SK-N-SH (cell line): Measurements from ENCODE around the gene SLC24A4. TPM values are rescaled to one million over a fixed set of nuclear protein-coding genes. Genes with fewer than 3 reads are reported as not detected.

Experiments used
- CTCF ChIA-PET: fragments of 300-600, 350-600 bp; formaldehyde crosslinking; extraction: SDS; loops from one replicate; lab custom pipeline; 2021; lab: Yijun Ruan, JAX
- POLR2A ChIA-PET: fragments of 350-600 bp; sonication (Branson Sonifier 250); formaldehyde crosslinking; extraction: SDS; loops from one replicate; lab custom pipeline; 2020; ENCODE audit warnings: antibody characterized with exemption, inconsistent platforms; lab: Yijun Ruan, JAX
- DNase-seq: peaks from one replicate; pipeline ENCODE4 v3.0.0; 2012
- H2AFZ ChIP-seq: fragments of 200-600 bp; sonication (generic); 2 replicates; pipeline ENCODE4 v1.8.1; 2016; ENCODE audit warnings: antibody characterized with exemption, mild to moderate bottlenecking, low read depth
- H3F3A ChIP-seq: fragments of 200-600 bp; sonication (generic); replicated peaks from 2 replicates; pipeline ENCODE3; 2016; ENCODE audit warnings: antibody characterized with exemption, mild to moderate bottlenecking; ENCODE audit not compliant: insufficient read depth
- H3K27ac ChIP-seq, 2 experiments: fragments of 200-500 bp in 1 of 2; fragments of 200-600 bp in 1 of 2; sonication (Bioruptor generic) in 1 of 2; sonication (generic), shearing (Covaris generic) in 1 of 2; 2 replicates each; pipeline versions ENCODE4 v1.5.1 to v1.6.1; 2014 to 2016; ENCODE audit warnings: low read depth in 2 of 2, inconsistent platforms in 1 of 2, low read length in 1 of 2, mild to moderate bottlenecking in 1 of 2, mixed read lengths in 1 of 2
- H3K27me3 ChIP-seq: fragments of 200-600 bp; sonication (generic), shearing (Covaris generic); 2 replicates; pipeline ENCODE4 v1.6.1; 2016; ENCODE audit warnings: mixed run types; ENCODE audit not compliant: insufficient read depth
- H3K36me3 ChIP-seq, 2 experiments: fragments of 200-500 bp in 1 of 2; fragments of 200-600 bp in 1 of 2; sonication (Bioruptor generic) in 1 of 2; sonication (generic) in 1 of 2; replicated peaks in 1 of 2; 2 replicates each; pipeline versions ENCODE3 to v1.5.1; 2014 to 2016; ENCODE audit warnings: low read length in 1 of 2, mild to moderate bottlenecking in 1 of 2; ENCODE audit not compliant: insufficient read depth in 2 of 2, control insufficient read depth in 1 of 2
- H3K4me1 ChIP-seq, 2 experiments: fragments of 200-500 bp in 1 of 2; fragments of 200-600 bp in 1 of 2; sonication (Bioruptor generic) in 1 of 2; sonication (generic), shearing (Covaris generic) in 1 of 2; 2 replicates each; pipeline versions ENCODE4 v1.5.1 to v1.6.1; 2014 to 2016; ENCODE audit warnings: low read depth in 1 of 2, low read length in 1 of 2, mixed run types in 1 of 2; ENCODE audit not compliant: insufficient read depth in 2 of 2, control insufficient read depth in 1 of 2
- H3K4me2 ChIP-seq: fragments of 200-600 bp; sonication (generic), shearing (Covaris generic); 2 replicates; pipeline ENCODE4 v1.6.1; 2017; ENCODE audit warnings: mixed run types
- H3K4me3 ChIP-seq, 2 experiments: fragments of 200-500 bp in 1 of 2; fragments of 200-600 bp in 1 of 2; sonication (Bioruptor generic) in 1 of 2; sonication (generic), shearing (Covaris generic) in 1 of 2; 2 replicates each; pipeline versions ENCODE4 v1.5.1 to v1.8.1; 2014 to 2016; ENCODE audit warnings: low read depth in 2 of 2, inconsistent platforms in 1 of 2, low read length in 1 of 2, mild to moderate bottlenecking in 1 of 2, mixed read lengths in 1 of 2, moderate library complexity in 1 of 2
- H3K79me2 ChIP-seq: fragments of 200-600 bp; sonication (generic); 2 replicates; pipeline ENCODE4 v1.8.1; 2017; ENCODE audit warnings: mild to moderate bottlenecking; ENCODE audit not compliant: insufficient read depth
- H3K9ac ChIP-seq: fragments of 200-600 bp; sonication (generic); 2 replicates; pipeline ENCODE4 v1.6.1; 2017; ENCODE audit warnings: mixed run types
- H3K9me2 ChIP-seq: fragments of 200-600 bp; sonication (generic); 2 replicates; pipeline ENCODE4 v1.6.1; 2017; ENCODE audit warnings: mixed run types
- H3K9me3 ChIP-seq: fragments of 200-600 bp; sonication (generic); 2 replicates; pipeline ENCODE4 v1.6.1; 2017; ENCODE audit warnings: mixed run types, mild to moderate bottlenecking, moderate library complexity
- H4K20me1 ChIP-seq: fragments of 200-600 bp; sonication (generic); 2 replicates; pipeline ENCODE4 v1.6.1; 2017; ENCODE audit warnings: mild to moderate bottlenecking, mixed run types; ENCODE audit not compliant: insufficient read depth
- CHD2 ChIP-seq: fragments of 150-350 bp; IDR thresholded peaks from 2 replicates; pipeline ENCODE4 v1.6.1; 2018; ENCODE audit warnings: low read length; ENCODE audit not compliant: partially characterized antibody
- EP300 ChIP-seq, 2 experiments: IDR thresholded peaks; 2 replicates each; pipeline versions ENCODE4 v1.4.0 to v1.6.1; 2012; ENCODE audit warnings: borderline replicate concordance in 1 of 2, low read depth in 1 of 2, low read length in 1 of 2
- EZH2phosphoT487 ChIP-seq: fragments of 200-600 bp; sonication (generic); IDR thresholded peaks from 2 replicates; pipeline ENCODE4 v1.6.1; 2017; ENCODE audit warnings: low read depth, mixed run types, mild to moderate bottlenecking, antibody characterized with exemption, moderate library complexity, borderline replicate concordance
- FOSL2 ChIP-seq: IDR thresholded peaks from 2 replicates; pipeline ENCODE4 v1.4.0; 2012; ENCODE audit warnings: low read depth, mild to moderate bottlenecking, moderate library complexity, borderline replicate concordance
- JUND ChIP-seq: IDR thresholded peaks from 2 replicates; pipeline ENCODE4 v1.4.0; 2012
- MAX ChIP-seq: IDR thresholded peaks from 2 replicates; pipeline ENCODE4 v1.4.0; 2012; ENCODE audit warnings: low read depth
- MEF2A ChIP-seq: IDR thresholded peaks from 2 replicates; pipeline ENCODE4 v1.4.0; 2012; ENCODE audit warnings: low read depth, borderline replicate concordance
- NFIC ChIP-seq: IDR thresholded peaks from 2 replicates; pipeline ENCODE4 v1.4.0; 2012; ENCODE audit warnings: borderline replicate concordance
- NRF1 ChIP-seq: IDR thresholded peaks from 2 replicates; pipeline ENCODE4 v1.6.1; 2012; ENCODE audit warnings: low read depth, mild to moderate bottlenecking, low read length
- RAD21 ChIP-seq: IDR thresholded peaks from 2 replicates; pipeline ENCODE4 v1.6.1; 2012; ENCODE audit warnings: mild to moderate bottlenecking, low read length
- REST ChIP-seq: IDR thresholded peaks from 2 replicates; pipeline ENCODE4 v1.6.1; 2012; ENCODE audit warnings: mild to moderate bottlenecking, low read depth, low read length, moderate library complexity
- SMC3 ChIP-seq: IDR thresholded peaks from 2 replicates; pipeline ENCODE4 v1.6.1; 2012; ENCODE audit warnings: low read depth, low read length, improper control_type of control experiment
- TCF12 ChIP-seq: IDR thresholded peaks from 2 replicates; pipeline ENCODE4 v1.4.0; 2012
- TEAD4 ChIP-seq: IDR thresholded peaks from 2 replicates; pipeline ENCODE4 v1.4.0; 2012; ENCODE audit warnings: mild to moderate bottlenecking, borderline replicate concordance; ENCODE audit not compliant: insufficient read depth
- ZBTB33 ChIP-seq: IDR thresholded peaks from 2 replicates; pipeline ENCODE4 v1.4.0; 2012; ENCODE audit warnings: low read depth, borderline replicate concordance
- WGBS: methylation state at CpG from one replicate; pipeline ENCODE4 v1.1.6; 2017; ENCODE audit warnings: low lambda C conversion rate; 5-methylcytosine and 5-hydroxymethylcytosine counted together
- polyA plus RNA-seq, 3 experiments: library from polyadenylated mRNA; depleted of rRNA; stranded (reverse); fragments of >200 nt; gene quantifications; 2 replicates each; pipeline ENCODE4 v1.2.3, GENCODE V29; 2012

Gene SLC24A4
- polyA plus RNA-seq, 1 of the 3 experiments (the other 2 are of a cell fraction) = 0.07 TPM

GRCh38 chr14:92353447-92353846 is 30.5 kb downstream of the SLC24A4 start:
- Histone ChIP-seq H2AFZ (no peak overlapping the region), H3K79me2 (no peaks in the 10 kb centered on the region), H3K4me1 (no peaks in the 10 kb centered on the region), H4K20me1 (no peaks in the 10 kb centered on the region), H3K4me2 (no peak overlapping the region), H3F3A (no peaks in the 10 kb centered on the region), H3K27me3 (peaks cover 94% of the 10 kb centered on the region), H3K9me2 (no peaks in the 10 kb centered on the region), H3K27ac (no peak overlapping the region), H3K4me3 (no peak overlapping the region), H3K9me3 (no peaks in the 10 kb centered on the region), H3K9ac (no peak overlapping the region), H3K36me3 (no peaks in the 10 kb centered on the region)
- TF ChIP-seq EZH2phosphoT487 = no peak
- no peak for TF ChIP-seq NFIC
- no peak for TF ChIP-seq CHD2
- no peak for TF ChIP-seq JUND
- TF ChIP-seq TCF12 = no peak
- no peak for TF ChIP-seq SMC3
- TF ChIP-seq ZBTB33 = no peak
- no peak for TF ChIP-seq FOSL2
- TF ChIP-seq REST = no peak
- no peak for TF ChIP-seq TEAD4
- no peak for TF ChIP-seq MAX
- no peak for TF ChIP-seq NRF1
- no peak for TF ChIP-seq EP300 (IDR thresholded peaks at IDR 0.05; ENCODE audit: borderline replicate concordance in 1 of 2, low read depth in 1 of 2, low read length in 1 of 2)
- no peak for TF ChIP-seq RAD21
- TF ChIP-seq MEF2A = no peak
- POLR2A ChIA-PET = no interaction called here
- CTCF ChIA-PET = interaction anchor here (0.7 kb wide), 1 partner anchor 870 kb away, joined by 3 read pairs; no protein-coding TSS in a partner anchor
- WGBS = 6% methylated on average over 3 of the region's 3 CpGs
- DNase-seq = no peak
